ENCODE data around the gene IFI27. TPM values are rescaled to one million over a fixed set of nuclear protein-coding genes. Genes with fewer than 3 reads are reported as not detected.
"Not testable (repeated sequence)": the region's sequence is repeated elsewhere in the genome, so short reads cannot be mapped to it uniquely, and the experiment has no call there.

IFI27 gene
- total RNA-seq, 1 donor from 2014 or later: 5.2 TPM

DNA sequence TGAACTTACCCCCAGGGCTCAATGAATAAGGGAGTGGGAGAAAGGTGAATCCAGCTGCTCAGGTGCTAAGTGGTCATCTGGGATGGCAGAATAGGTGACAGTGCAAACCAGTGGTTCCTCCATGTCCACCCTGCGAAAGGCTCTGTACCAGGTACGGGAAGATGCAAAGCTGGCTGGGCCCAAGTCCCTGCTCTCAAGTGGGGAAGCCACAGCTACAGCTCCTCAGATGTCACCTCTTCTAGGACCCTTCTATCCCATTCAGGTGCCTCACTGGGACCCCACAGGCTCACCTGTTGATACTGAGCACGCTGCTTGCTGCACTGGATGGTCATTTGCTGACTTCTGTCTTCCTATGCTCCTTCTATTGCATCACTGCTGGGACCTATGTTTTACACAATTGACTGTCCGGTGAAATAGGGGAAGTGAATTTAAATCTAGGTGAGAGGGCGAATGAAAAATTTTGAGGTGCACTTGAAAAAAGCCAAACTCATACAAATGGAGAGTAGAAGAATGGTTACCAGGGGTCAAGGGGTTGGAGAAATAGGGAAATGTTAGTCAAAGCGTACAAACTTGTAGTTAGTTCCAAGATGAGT is 43.3 kb downstream of the IFI27 start:
- Mint-ChIP-seq H3K9me3 (no peaks in the 10 kb centered on the region), H3K4me1 (ENCODE audit: low read depth) (peaks cover 13% of the 10 kb centered on the region), H3K4me3 (ENCODE audit: low read depth) (no peak overlapping the region), H3K27ac (no peak overlapping the region), H3K27me3 (ENCODE audit: low read depth) (peaks cover 21% of the 10 kb centered on the region), H3K36me3 (ENCODE audit: low read depth) (no peaks in the 10 kb centered on the region)
- DNase-seq (ENCODE audit: low spot score): no peak
- intact Hi-C loops (cut with micrococcal nuclease): no loop called here

GRCh38 chr14:94156143-94156542 is 45.6 kb downstream of the IFI27 start:
- H3K27ac Mint-ChIP-seq; intact Hi-C loops (cut with micrococcal nuclease); H3K27me3 Mint-ChIP-seq (ENCODE audit: low read depth); H3K4me3 Mint-ChIP-seq (ENCODE audit: low read depth); DNase-seq (ENCODE audit: low spot score); H3K36me3 Mint-ChIP-seq (ENCODE audit: low read depth); H3K9me3 Mint-ChIP-seq: not testable (repeated sequence)
- H3K4me1 Mint-ChIP-seq (ENCODE audit: low read depth): peaks cover 16% of the 10 kb centered on the region

GRCh38 chr14:94157197-94157596 is 46.7 kb downstream of the IFI27 start:
- intact Hi-C loops (cut with micrococcal nuclease): no loop called here
- peaks cover 22% of the 10 kb centered on the region for H3K4me1 Mint-ChIP-seq (ENCODE audit: low read depth)
- no peak overlapping the region for H3K27ac Mint-ChIP-seq

GRCh38 chr14:94158239-94158883 is 47.8 kb downstream of the IFI27 start:
- Mint-ChIP-seq H3K4me1 (ENCODE audit: low read depth) (peaks cover 24% of the 10 kb centered on the region), H3K27ac (no peak overlapping the region), H3K27me3 (ENCODE audit: low read depth) (peaks cover 4% of the 10 kb centered on the region), H3K36me3 (ENCODE audit: low read depth) (no peaks in the 10 kb centered on the region), H3K4me3 (ENCODE audit: low read depth) (no peak overlapping the region), H3K9me3 (no peaks in the 10 kb centered on the region)
- intact Hi-C loops (cut with micrococcal nuclease): no loop called here
- DNase-seq (ENCODE audit: low spot score): no peak

More at GRCh38 chr14:94157197-94157596, 46.7 kb downstream of the IFI27 start:
- Mint-ChIP-seq H3K36me3 (ENCODE audit: low read depth) (no peaks in the 10 kb centered on the region), H3K4me3 (ENCODE audit: low read depth) (no peak overlapping the region), H3K9me3 (no peaks in the 10 kb centered on the region), H3K27me3 (ENCODE audit: low read depth) (peaks cover 8% of the 10 kb centered on the region)
- DNase-seq (ENCODE audit: low spot score): no peak

- no peak overlapping the region for H3K4me3 Mint-ChIP-seq (ENCODE audit: low read depth)
These were observed 50.5 kb downstream of the IFI27 start for GRCh38 chr14:94161058-94161457.

DNA sequence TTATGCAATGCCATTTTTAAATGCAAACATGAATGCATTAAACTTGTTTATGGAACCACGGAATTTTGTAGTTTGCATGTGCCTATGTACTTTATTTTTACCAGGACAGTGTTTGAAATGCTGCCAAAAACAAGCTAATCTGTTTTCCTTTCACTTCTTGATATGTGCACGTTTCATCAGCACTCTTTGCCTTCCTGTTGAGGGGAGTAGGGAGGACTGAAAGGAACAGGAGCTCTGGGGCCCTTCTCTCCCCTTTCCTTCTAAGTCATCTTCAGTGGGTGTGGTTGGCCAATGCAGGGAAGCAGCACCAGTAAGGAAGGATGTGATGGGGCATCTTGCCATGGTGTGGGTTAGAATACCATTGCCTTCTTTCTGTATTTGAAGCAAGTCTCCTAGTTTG is 51.4 kb downstream of the IFI27 start:
- Mint-ChIP-seq H3K4me1 (ENCODE audit: low read depth) (peaks cover 34% of the 10 kb centered on the region), H3K9me3 (no peaks in the 10 kb centered on the region)
- intact Hi-C loops (cut with micrococcal nuclease): no loop called here

More at GRCh38 chr14:94161058-94161457, 50.5 kb downstream of the IFI27 start:
- Mint-ChIP-seq H3K27ac (no peak overlapping the region), H3K27me3 (ENCODE audit: low read depth) (peaks cover 4% of the 10 kb centered on the region), H3K36me3 (ENCODE audit: low read depth) (no peaks in the 10 kb centered on the region), H3K9me3 (no peaks in the 10 kb centered on the region), H3K4me1 (ENCODE audit: low read depth) (peaks cover 34% of the 10 kb centered on the region)
- intact Hi-C loops (cut with micrococcal nuclease): no loop called here
- no peak for DNase-seq (ENCODE audit: low spot score)

GRCh38 chr14:94162466-94162865 is 51.9 kb downstream of the IFI27 start:
- Mint-ChIP-seq H3K36me3 (ENCODE audit: low read depth) (no peaks in the 10 kb centered on the region), H3K27ac (no peak overlapping the region)
- no peak for DNase-seq (ENCODE audit: low spot score)

More for the DNA sequence above, 51.4 kb downstream of the IFI27 start:
- H3K27ac Mint-ChIP-seq: no peak overlapping the region
- no peak for DNase-seq (ENCODE audit: low spot score)
- no peak overlapping the region for H3K4me3 Mint-ChIP-seq (ENCODE audit: low read depth)
- H3K36me3 Mint-ChIP-seq (ENCODE audit: low read depth): no peaks in the 10 kb centered on the region
- H3K27me3 Mint-ChIP-seq (ENCODE audit: low read depth): peaks cover 5% of the 10 kb centered on the region

DNA sequence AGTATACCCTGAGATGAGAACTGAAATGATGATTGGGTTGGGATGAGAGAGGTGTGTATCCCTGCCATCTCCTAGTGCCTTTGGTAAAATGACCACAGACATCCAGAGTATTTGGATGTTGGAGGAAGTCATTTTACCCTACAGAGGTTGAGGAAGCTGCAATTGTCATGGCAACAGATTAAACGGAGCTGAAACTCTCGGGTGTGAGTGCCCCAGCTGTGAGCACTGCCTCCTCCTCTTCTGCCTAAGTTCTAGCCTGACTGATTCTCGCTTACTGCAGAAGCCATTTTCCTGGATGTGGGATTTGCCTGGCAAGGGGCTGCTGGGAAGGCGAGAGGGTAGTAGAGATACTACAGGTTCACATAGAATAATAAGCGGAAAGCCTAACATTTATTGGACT is 53.3 kb downstream of the IFI27 start:
- H3K4me3 Mint-ChIP-seq (ENCODE audit: low read depth): no peak overlapping the region
- H3K36me3 Mint-ChIP-seq (ENCODE audit: low read depth): no peaks in the 10 kb centered on the region
- DNase-seq (ENCODE audit: low spot score): no peak
- H3K4me1 Mint-ChIP-seq (ENCODE audit: low read depth): peaks cover 22% of the 10 kb centered on the region
- no peak overlapping the region for H3K27ac Mint-ChIP-seq
- peaks cover 3% of the 10 kb centered on the region for H3K27me3 Mint-ChIP-seq (ENCODE audit: low read depth)
- intact Hi-C loops (cut with micrococcal nuclease): no loop called here
- H3K9me3 Mint-ChIP-seq: no peaks in the 10 kb centered on the region

More at GRCh38 chr14:94162466-94162865, 51.9 kb downstream of the IFI27 start:
- Mint-ChIP-seq H3K4me1 (ENCODE audit: low read depth) (peaks cover 34% of the 10 kb centered on the region), H3K9me3 (no peaks in the 10 kb centered on the region), H3K4me3 (ENCODE audit: low read depth) (no peak overlapping the region), H3K27me3 (ENCODE audit: low read depth) (peaks cover 4% of the 10 kb centered on the region)
- intact Hi-C loops (cut with micrococcal nuclease): no loop called here

DNA sequence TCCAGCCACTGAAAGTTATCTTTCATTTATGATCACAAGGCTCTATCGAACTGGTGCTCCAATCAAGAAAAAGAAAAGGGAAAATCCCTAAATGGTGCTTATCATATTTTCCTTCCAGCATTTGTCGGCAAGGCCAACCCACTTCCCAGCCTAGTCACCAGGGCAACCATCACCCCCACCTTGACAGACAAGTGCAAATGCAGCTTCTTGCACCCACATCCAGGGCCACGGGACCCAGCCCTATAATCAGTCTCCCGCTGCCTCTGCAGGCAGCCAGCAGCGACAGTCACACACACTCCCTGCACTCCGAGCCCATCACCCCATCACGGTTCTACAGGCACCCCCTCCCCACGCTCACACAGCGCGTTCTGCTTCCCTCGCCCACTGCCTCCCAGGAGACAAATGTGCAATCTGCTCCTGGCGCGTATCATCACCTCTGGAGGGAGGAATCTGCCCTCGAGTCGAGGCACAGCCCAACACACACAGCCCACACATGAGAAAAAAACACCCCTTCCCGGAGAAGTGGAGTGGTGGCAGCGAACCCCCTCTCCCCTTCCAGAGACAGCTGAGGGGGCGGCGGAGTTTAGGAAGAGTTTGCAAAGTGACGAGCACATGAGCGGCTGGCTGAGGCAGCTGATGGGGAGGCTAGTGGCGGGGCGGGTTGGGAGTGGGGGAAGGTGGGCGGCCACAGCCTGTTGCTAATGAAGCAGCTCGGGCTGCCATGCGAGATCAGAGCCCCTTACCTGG is 54.3 kb downstream of the IFI27 start:
- H3K27ac Mint-ChIP-seq: no peak overlapping the region
- no peak for DNase-seq (ENCODE audit: low spot score)
- no peaks in the 10 kb centered on the region for H3K36me3 Mint-ChIP-seq (ENCODE audit: low read depth)
- intact Hi-C loops (cut with micrococcal nuclease): no loop called here
- H3K9me3 Mint-ChIP-seq: no peaks in the 10 kb centered on the region
- H3K4me3 Mint-ChIP-seq (ENCODE audit: low read depth): no peak overlapping the region
- peaks cover 3% of the 10 kb centered on the region for H3K27me3 Mint-ChIP-seq (ENCODE audit: low read depth)
- H3K4me1 Mint-ChIP-seq (ENCODE audit: low read depth): peaks cover 21% of the 10 kb centered on the region

DNA sequence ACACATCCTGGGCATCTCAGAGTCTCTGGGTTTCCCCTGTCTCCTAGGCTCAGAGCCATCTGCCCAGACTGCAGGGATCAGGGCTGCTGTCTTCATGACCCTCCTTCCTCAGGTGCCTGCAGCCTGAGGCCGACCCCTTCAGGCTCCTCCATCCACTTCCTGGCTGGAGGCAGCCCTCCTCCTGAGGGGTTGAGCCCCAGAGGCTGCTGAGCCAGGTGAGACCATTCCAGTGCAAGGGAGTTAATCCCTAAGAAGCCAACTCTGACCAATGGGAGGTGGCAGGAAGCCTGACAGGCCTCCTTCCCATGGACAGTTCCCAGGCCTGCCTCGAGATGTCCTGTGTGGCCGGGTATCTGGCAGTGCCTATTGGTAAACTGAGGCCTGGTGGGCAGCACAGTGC is 55.2 kb downstream of the IFI27 start:
- H3K4me1 Mint-ChIP-seq (ENCODE audit: low read depth): peaks cover 19% of the 10 kb centered on the region
- H3K27ac Mint-ChIP-seq: no peak overlapping the region

More for the DNA sequence above, 55.2 kb downstream of the IFI27 start:
- DNase-seq (ENCODE audit: low spot score): no peak
- Mint-ChIP-seq H3K27me3 (ENCODE audit: low read depth) (peaks cover 8% of the 10 kb centered on the region), H3K4me3 (ENCODE audit: low read depth) (no peak overlapping the region), H3K9me3 (no peaks in the 10 kb centered on the region), H3K36me3 (ENCODE audit: low read depth) (no peaks in the 10 kb centered on the region)
- intact Hi-C loops (cut with micrococcal nuclease): no loop called here

Other genes starting within 250 kb of the IFI27 start
- gene FAM181A, start 183.4 kb upstream of the IFI27 start, total RNA-seq: not detected in 2 replicates
- gene ASB2, start 134.2 kb upstream of the IFI27 start, total RNA-seq: 19.8 TPM in 2 replicates
- gene CCDC197, start 113.4 kb upstream of the IFI27 start, total RNA-seq: 0.11 TPM in 1 of 2 replicates, not detected in the other
- gene OTUB2, start 84.4 kb upstream of the IFI27 start, total RNA-seq: 2.1 and 2.3 TPM in 2 replicates
- 276 and 277 TPM in 2 replicates for gene DDX24, start 29.5 kb upstream of the IFI27 start, total RNA-seq
- 27.7 and 31.2 TPM in 2 replicates for gene IFI27L1, start 29.4 kb upstream of the IFI27 start, total RNA-seq
- 47.4 and 48.8 TPM in 2 replicates for gene IFI27L2, start 18.9 kb downstream of the IFI27 start, total RNA-seq
- gene PPP4R4, start 63.6 kb downstream of the IFI27 start, total RNA-seq: 1.2 and 1.8 TPM in 2 replicates
- gene SERPINA10, start 182.5 kb downstream of the IFI27 start, total RNA-seq: not detected in 2 replicates
- gene SERPINA6, start 212.6 kb downstream of the IFI27 start, total RNA-seq: not detected in 2 replicates